Psoas muscle (tissue), 8 donors: ENCODE measurements around the gene PTS. TPM values are rescaled to one million over a fixed set of nuclear protein-coding genes. Genes with fewer than 3 reads are reported as not detected.

Experiments
- ATAC-seq, 4 donors: fragments of 200-7000 bp; cut with Tn5 transposase; one replicate each; pipeline ENCODE4 v1.9.1; 2020; ENCODE audit warnings: moderate library complexity in 3 of 4, mild to moderate bottlenecking in 2 of 4
- DNase-seq, 2 donors: peaks; one replicate each; pipeline ENCODE4 v3.0.0-alpha.2; 2020
- H3K27ac ChIP-seq: fragments of 200-600 bp; one replicate; pipeline ENCODE4 v1.8.0; 2022
- H3K27me3 ChIP-seq, 3 donors: fragments of 200-600 bp in 1 of 3; one replicate each; pipeline versions ENCODE4 v1.6.1 to v1.8.0; 2013 to 2022; ENCODE audit warnings: low read length in 2 of 3, mild to moderate bottlenecking in 2 of 3, moderate library complexity in 1 of 3; ENCODE audit not compliant: insufficient read depth in 3 of 3
- H3K36me3 ChIP-seq, 2 donors: fragments of 200-600 bp in 1 of 2; one replicate each; pipeline versions ENCODE4 v1.6.1 to v1.8.0; 2013 to 2022; ENCODE audit warnings: low read depth in 1 of 2, mild to moderate bottlenecking in 1 of 2, moderate library complexity in 1 of 2; ENCODE audit not compliant: insufficient read depth in 1 of 2
- H3K4me1 ChIP-seq: fragments of 200-600 bp; one replicate; pipeline ENCODE4 v1.8.0; 2022
- H3K4me3 ChIP-seq: fragments of 200-600 bp; one replicate; pipeline ENCODE4 v1.8.0; 2022; ENCODE audit warnings: mild to moderate bottlenecking
- H3K9me3 ChIP-seq: fragments of 200-600 bp; one replicate; pipeline ENCODE4 v1.8.0; 2022
- CTCF ChIP-seq: fragments of 200-600 bp; IDR thresholded peaks from one replicate; pipeline ENCODE4 v1.8.0; 2022; ENCODE audit warnings: antibody characterized with exemption
- WGBS, 3 donors: extraction: QIAGEN DNeasy Blood & Tissue Kit; methylation state at CpG; one replicate each; pipeline versions ENCODE4 v1.1.6 to v1.1.7; 2013; 5-methylcytosine and 5-hydroxymethylcytosine counted together
- intact Hi-C, 2 donors: fragments of 100-400 bp; cut with DNase I; formaldehyde crosslinking; loops; one replicate each; pipeline versions ENCODE4 v1.11.0 to v1.14.2; 2022
- polyA plus RNA-seq, 3 donors: library from polyadenylated mRNA; stranded (reverse); fragments of 200-250 nt; gene quantifications; one replicate each; pipeline ENCODE4 v1.2.3, GENCODE V29; 2013
- total RNA-seq, 4 donors: library from RNA; stranded (reverse); fragmentation: NEBNext Ultra II Directional in 2 of 4; extraction: Animal tissue kit (Norgen Biotek cat#: 25700) in 2 of 4; gene quantifications; one replicate each; pipeline versions ENCODE4 v1.2.1 to v1.2.4, GENCODE V29; 2021 to 2023
- donor health status: healthy with polysubstance abuse.
- donor health status: DM: no; HTN: no; CAD: no; lungs with moderate emphysema.
- donor health status: Bipolar disorder and iron deficiency.
- donor health status: healthy.
- donor health status: DM: yes; HTN: yes; CAD: no.
- donor health status: DM: no; HTN: no; CAD: no.
- donor health status: DM: no; HTN: no; CAD: no.
- donor health status: DM: yes; HTN: yes; CAD: no.

PTS gene
- total and polyA plus RNA-seq, 7 donors = 26.5 to 83.6 (median 47.8) TPM

DNA sequence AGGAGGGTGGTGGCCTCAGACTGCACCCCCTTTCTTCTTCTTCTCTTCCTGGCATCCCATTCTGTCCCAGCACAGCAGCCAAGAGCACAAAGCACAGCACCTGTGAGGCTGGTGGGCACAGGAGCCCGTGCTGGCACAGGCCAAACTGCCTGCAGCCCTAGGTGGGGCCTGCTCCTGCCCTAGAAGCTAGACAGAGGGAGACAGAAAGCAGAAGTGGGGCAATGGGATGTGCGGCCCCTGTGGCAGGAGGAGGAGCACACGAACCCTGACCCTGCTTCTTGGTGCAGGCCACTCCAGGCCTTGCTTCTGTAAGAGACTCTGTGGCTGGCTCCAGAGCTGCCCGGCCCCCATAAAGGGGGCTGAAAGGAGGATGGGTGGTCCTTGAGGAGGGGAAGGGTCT, 3.9 kb upstream of the PTS start:
- WGBS, 3 donors = 56 to 85% (median 82%) methylated on average over 4 of the region's 4 CpGs
- no peak for DNase-seq
- Histone ChIP-seq H3K4me3 (no peak overlapping the region), H3K27me3 (no peaks in the 10 kb centered on the region), H3K9me3 (no peaks in the 10 kb centered on the region), H3K36me3 (peaks cover 0 to 28% of the 10 kb centered on the region in 2 donors), H3K27ac (no peak overlapping the region), H3K4me1 (peaks cover 4% of the 10 kb centered on the region)
- intact Hi-C loops = loop anchor here (5.0 to 10.0 kb wide), 3 partner anchors 330 to 1072 kb away; no protein-coding TSS in a partner anchor
- no peak for TF ChIP-seq CTCF
- no peak for ATAC-seq

DNA sequence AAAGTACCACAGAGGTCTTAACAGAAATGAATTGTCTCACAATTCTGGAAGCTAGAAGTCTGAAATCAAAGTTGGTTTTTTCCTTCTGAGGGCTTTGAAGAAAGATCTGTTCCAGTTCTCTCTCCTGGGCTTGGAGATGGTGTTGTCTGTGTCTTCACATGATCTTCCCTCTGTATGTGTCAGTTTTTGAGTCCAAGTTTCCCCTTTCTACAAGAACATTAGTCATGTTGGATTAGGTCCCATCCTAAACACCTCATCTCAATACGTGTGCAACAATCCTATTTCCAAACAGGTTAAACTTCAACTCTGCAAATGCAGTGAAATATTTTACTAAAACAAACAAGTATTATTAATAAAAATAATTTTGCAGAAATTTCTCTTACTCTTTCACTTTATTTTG, 3.1 kb upstream of the PTS start:
- 42 to 67% (median 52%) methylated on average over 1 of the region's 1 CpG for WGBS, 3 donors
- ATAC-seq (no peak), DNase-seq (no peak)
- Histone ChIP-seq H3K4me3 (no peak overlapping the region), H3K27ac (no peak overlapping the region), H3K9me3 (no peaks in the 10 kb centered on the region), H3K27me3 (no peaks in the 10 kb centered on the region), H3K36me3 (peaks cover 0 to 21% of the 10 kb centered on the region in 2 donors), H3K4me1 (peaks cover 12% of the 10 kb centered on the region)
- no peak for TF ChIP-seq CTCF
- intact Hi-C loops = loop anchor here (5.0 to 10.0 kb wide), 3 partner anchors 329 to 1072 kb away; no protein-coding TSS in a partner anchor

DNA sequence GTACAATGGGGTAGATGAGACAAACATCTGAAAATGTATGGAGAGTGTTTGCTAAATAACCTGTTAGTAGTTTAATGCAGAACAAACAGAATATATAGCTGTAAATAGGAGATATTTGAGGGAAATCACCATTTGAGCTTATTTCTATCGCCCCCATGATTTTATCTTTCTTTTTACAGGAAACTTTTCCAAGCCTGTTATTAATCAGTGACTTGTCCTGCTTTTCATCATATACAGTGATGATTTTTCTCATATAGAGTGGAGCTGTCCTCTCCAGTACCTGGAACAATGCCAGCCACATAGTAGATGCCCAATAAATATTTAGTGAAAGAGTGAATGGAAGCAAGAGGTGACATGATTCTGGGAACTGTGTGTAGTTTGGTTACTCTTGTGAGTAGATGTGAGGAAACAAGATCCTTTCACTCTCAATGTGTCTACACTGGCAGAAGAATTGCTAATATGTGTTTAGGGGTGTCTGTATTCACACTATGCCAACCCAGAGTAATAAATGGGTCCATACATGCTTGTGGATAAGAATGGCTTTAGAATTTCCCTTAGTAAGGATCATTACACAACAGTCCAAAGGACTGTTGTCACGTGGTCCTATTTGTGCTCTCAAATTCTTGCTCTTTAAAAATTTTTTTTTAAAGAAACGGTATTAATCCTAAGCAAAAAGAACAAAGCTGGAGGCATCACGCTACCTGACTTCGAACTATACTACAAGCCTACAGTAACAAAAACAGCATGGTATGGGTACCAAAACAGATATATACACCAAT, 2.3 kb upstream of the PTS start:
- Histone ChIP-seq H3K4me3 (no peak overlapping the region), H3K27me3 (no peaks in the 10 kb centered on the region)
- intact Hi-C loops = loop anchor here (5.0 to 10.0 kb wide), 3 partner anchors 328 to 1071 kb away; no protein-coding TSS in a partner anchor

DNA sequence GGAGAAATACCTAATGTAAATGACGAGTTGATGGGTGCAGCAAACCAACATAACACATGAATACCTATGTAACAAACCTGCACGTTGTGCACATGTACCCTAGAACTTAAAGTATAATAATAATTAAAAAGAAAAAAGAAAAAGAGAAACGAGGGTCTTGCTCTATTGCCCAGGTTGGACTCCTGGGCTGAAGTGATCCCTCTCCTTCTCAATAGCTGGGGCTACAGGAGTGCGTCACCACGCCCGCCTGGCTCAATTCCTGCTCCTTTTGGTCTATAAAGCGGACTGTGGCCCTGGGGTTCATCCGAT, 521 bp upstream of the PTS start:
- no peak for TF ChIP-seq CTCF
- ATAC-seq = no peak
- intact Hi-C loops = loop anchor here in 1 of 2 donors (10.0 kb wide), 1 partner anchor 1069 kb away; no protein-coding TSS in a partner anchor
- WGBS, 3 donors = 18 to 34% (median 31%) methylated on average over 7 to 8 of the region's 8 CpGs
- Histone ChIP-seq H3K4me3 (peak overlapping the region; percentile 72), H3K4me1 (peaks cover 14% of the 10 kb centered on the region), H3K9me3 (no peaks in the 10 kb centered on the region), H3K36me3 (peaks cover 4 to 35% of the 10 kb centered on the region in 2 donors), H3K27ac (peak overlapping the region; percentile 99), H3K27me3 (no peaks in the 10 kb centered on the region)
- peak; percentile 81 to 82 for DNase-seq

More for the DNA sequence above, 2.3 kb upstream of the PTS start:
- no peak overlapping the region for H3K27ac ChIP-seq
- no peak for DNase-seq
- 88 to 90% (median 90%) methylated on average over 5 of the region's 5 CpGs for WGBS, 3 donors
- no peaks in the 10 kb centered on the region for H3K9me3 ChIP-seq
- ATAC-seq = no peak
- no peak for TF ChIP-seq CTCF
- peaks cover 14% of the 10 kb centered on the region for H3K4me1 ChIP-seq
- peaks cover 0 to 22% of the 10 kb centered on the region in 2 donors for H3K36me3 ChIP-seq
